ENCODE measurements around the gene CLCN6. TPM values are rescaled to one million over a fixed set of nuclear protein-coding genes. Genes with fewer than 3 reads are reported as not detected.

The CLCN6 gene
- total and polyA plus RNA-seq, 10 of the 15 experiments (the other 5 are each of a cell fraction or from before 2014, with no cell fraction given) = 2.2 to 20.9 (median 10.2) TPM

DNA sequence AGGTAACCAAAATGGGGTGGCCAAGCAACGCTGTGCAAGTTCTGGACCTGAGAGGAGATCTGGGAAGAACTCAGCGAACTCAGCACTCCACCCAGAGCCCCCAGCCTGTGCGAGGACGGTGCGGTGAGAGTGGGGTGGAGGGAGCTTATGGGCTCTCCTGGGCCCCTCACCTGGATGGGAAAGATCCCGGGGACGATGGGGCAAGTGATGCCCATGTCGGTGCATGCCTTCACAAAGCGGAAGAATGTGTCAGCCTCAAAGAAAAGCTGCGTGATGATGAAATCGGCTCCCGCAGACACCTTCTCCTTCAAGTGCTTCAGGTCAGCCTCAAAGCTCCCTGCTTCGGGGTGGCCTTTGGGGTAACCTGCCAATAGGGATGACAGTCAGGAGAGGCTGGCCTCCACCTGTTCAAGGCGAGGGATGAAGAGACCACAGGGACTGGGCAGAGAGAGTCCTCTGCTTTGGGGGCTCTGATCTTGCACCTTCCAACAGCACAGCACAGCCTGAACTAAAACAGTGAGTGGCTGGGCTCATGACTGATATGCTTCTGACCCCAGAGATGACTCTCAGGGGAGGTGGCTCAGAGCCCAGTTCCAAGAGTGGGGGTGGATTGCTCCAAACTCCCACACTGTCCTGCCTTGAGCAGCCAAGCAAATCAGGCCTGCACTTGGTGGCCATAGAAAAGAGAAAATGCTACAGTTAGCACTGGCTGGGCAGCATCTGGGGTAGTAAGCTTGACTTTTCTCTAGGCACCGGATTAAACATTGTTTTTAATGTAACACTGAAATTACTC is 9.8 kb upstream of the CLCN6 start:
- no peak overlapping the region for H3K27ac ChIP-seq (ENCODE audit: control insufficient read depth, insufficient read depth)
- H3K27me3 ChIP-seq (replicated peaks in 1 of 2; ENCODE audit: control insufficient read depth in 2 of 2, insufficient read depth in 2 of 2, low read length in 1 of 2) = no peaks in the 10 kb centered on the region
- in situ Hi-C loops (cut with MboI) = no loop called here
- H3K9me3 ChIP-seq (replicated peaks; ENCODE audit: control insufficient read depth, insufficient read depth, low read length) = no peaks in the 10 kb centered on the region
- no peaks in the 10 kb centered on the region; the same call in 1 of the 2 replicates for H3K4me1 ChIP-seq (ENCODE audit: control insufficient read depth, insufficient read depth, low read length)
- no peak overlapping the region for H3K9ac ChIP-seq (ENCODE audit: control insufficient read depth, insufficient read depth, low read length)
- no peak overlapping the region for H3K4me2 ChIP-seq (ENCODE audit: control insufficient read depth, insufficient read depth)
- TF ChIP-seq EGR1 (IDR thresholded peaks at IDR 0.05; ENCODE audit: borderline replicate concordance in 1 of 2, low read depth in 2 of 2, low read length in 2 of 2) = 0 out of 3 replicates have a peak, but pooled peaks of 1 of the 2 experiments have one; percentile 48
- TF ChIP-seq, protein P1, sequence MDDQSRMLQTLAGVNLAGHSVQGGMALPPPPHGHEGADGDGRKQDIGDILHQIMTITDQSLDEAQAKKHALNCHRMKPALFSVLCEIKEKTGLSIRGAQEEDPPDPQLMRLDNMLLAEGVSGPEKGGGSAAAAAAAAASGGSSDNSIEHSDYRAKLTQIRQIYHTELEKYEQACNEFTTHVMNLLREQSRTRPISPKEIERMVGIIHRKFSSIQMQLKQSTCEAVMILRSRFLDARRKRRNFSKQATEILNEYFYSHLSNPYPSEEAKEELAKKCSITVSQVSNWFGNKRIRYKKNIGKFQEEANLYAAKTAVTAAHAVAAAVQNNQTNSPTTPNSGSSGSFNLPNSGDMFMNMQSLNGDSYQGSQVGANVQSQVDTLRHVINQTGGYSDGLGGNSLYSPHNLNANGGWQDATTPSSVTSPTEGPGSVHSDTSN (IDR thresholded peaks at IDR 0.05; ENCODE audit: insufficient replicate concordance, low read depth, low read length) = no peak
- TF ChIP-seq POLR2A (IDR thresholded peaks at IDR 0.05; ENCODE audit: low read depth, low read length) = 0 out of 2 replicates have a peak, but pooled peaks have one; percentile 31
- 0 out of 2 replicates have a peak, but pooled peaks have one; percentile 17 for TF ChIP-seq IKZF1 (conservative IDR thresholded peaks at IDR 0.05)
- TF ChIP-seq, protein P2, sequence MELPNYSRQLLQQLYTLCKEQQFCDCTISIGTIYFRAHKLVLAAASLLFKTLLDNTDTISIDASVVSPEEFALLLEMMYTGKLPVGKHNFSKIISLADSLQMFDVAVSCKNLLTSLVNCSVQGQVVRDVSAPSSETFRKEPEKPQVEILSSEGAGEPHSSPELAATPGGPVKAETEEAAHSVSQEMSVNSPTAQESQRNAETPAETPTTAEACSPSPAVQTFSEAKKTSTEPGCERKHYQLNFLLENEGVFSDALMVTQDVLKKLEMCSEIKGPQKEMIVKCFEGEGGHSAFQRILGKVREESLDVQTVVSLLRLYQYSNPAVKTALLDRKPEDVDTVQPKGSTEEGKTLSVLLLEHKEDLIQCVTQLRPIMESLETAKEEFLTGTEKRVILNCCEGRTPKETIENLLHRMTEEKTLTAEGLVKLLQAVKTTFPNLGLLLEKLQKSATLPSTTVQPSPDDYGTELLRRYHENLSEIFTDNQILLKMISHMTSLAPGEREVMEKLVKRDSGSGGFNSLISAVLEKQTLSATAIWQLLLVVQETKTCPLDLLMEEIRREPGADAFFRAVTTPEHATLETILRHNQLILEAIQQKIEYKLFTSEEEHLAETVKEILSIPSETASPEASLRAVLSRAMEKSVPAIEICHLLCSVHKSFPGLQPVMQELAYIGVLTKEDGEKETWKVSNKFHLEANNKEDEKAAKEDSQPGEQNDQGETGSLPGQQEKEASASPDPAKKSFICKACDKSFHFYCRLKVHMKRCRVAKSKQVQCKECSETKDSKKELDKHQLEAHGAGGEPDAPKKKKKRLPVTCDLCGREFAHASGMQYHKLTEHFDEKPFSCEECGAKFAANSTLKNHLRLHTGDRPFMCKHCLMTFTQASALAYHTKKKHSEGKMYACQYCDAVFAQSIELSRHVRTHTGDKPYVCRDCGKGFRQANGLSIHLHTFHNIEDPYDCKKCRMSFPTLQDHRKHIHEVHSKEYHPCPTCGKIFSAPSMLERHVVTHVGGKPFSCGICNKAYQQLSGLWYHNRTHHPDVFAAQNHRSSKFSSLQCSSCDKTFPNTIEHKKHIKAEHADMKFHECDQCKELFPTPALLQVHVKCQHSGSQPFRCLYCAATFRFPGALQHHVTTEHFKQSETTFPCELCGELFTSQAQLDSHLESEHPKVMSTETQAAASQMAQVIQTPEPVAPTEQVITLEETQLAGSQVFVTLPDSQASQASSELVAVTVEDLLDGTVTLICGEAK (IDR thresholded peaks at IDR 0.05; ENCODE audit: borderline replicate concordance) = no peak
- no peaks in the 10 kb centered on the region for H3K79me2 ChIP-seq (ENCODE audit: control insufficient read depth, insufficient read depth, low read length)
- no peak for DNase-seq (ENCODE audit: low read depth, low spot score)
- no peak overlapping the region for H2AFZ ChIP-seq (ENCODE audit: control insufficient read depth, low read depth, low read length)
- no peaks in the 10 kb centered on the region for H4K20me1 ChIP-seq (ENCODE audit: control insufficient read depth, insufficient read depth)
- WGBS (ENCODE audit: insufficient coverage, insufficient replicate concordance, low lambda C conversion rate, missing lambda C conversion rate) = 96% methylated on average over 15 of the region's 15 CpGs
- CTCF ChIA-PET = interaction anchor here (3.5 kb wide), 1 partner anchor 9 kb away, joined by 24 read pairs; no protein-coding TSS in a partner anchor
- RAD21 ChIA-PET (ENCODE audit: unreplicated experiment) = no interaction called here
- peaks cover 0 to 5% of the 10 kb centered on the region in 2 experiments; a peak in 3 of 4 replicates for H3K36me3 ChIP-seq (ENCODE audit: control insufficient read depth in 2 of 2, insufficient read depth in 2 of 2, low read length in 1 of 2)
- H3K4me3 ChIP-seq = no peak overlapping the region
- POLR2A ChIA-PET = interaction anchor here (0.9 kb wide), 1 partner anchor 10 kb away, joined by 4 read pairs; the partner anchor contains the start of gene CLCN6
- SMC1A ChIA-PET (ENCODE audit: uncharacterized antibody, unreplicated experiment) = interaction anchor here (1.1 kb wide), 1 partner anchor 11 kb away, joined by 3 read pairs; no protein-coding TSS in a partner anchor
- FAIRE-seq = no peak
- peak; percentile 36 for ATAC-seq
- BruUV-seq (replicated peaks) = no TSS peak
- intact Hi-C loops (cut with micrococcal nuclease; ENCODE audit: unreplicated experiment) = no loop called here
